Mesenchymal stem cell (in vitro differentiated cells and primary cell): ENCODE results near the gene CUTA.
A peak's percentile ranks its signal among the peaks of the same experiment; 100 is the strongest.

Experiments
- DNase-seq: peaks from one replicate; pipeline ENCODE4 v3.0.0-alpha.2; 2013
- H2AFZ ChIP-seq: one replicate; pipeline ENCODE4 v1.6.1; 2013; ENCODE audit warnings: low read depth, mild to moderate bottlenecking, control low read depth, inconsistent platforms, low read length, moderate library complexity
- H2AK5ac ChIP-seq: 2 replicates; pipeline ENCODE4 v1.6.1; 2013; ENCODE audit warnings: low read length, moderate library complexity, mild to moderate bottlenecking, inconsistent platforms; ENCODE audit not compliant: severe bottlenecking
- H2BK120ac ChIP-seq: one replicate; pipeline ENCODE4 v1.6.1; 2013; ENCODE audit warnings: low read depth, mild to moderate bottlenecking, inconsistent platforms, low read length, moderate library complexity
- H2BK12ac ChIP-seq, 2 experiments: one replicate each; pipeline ENCODE4 v1.6.1; 2013; ENCODE audit warnings: inconsistent platforms in 2 of 2, low read length in 2 of 2, mild to moderate bottlenecking in 2 of 2, moderate library complexity in 2 of 2, control low read depth in 1 of 2
- H2BK15ac ChIP-seq: one replicate; pipeline ENCODE4 v1.6.1; 2013; ENCODE audit warnings: mild to moderate bottlenecking, low read depth, inconsistent platforms; ENCODE audit not compliant: poor library complexity, severe bottlenecking
- H2BK5ac ChIP-seq: 2 replicates; pipeline ENCODE4 v1.6.1; 2013; ENCODE audit warnings: low read depth, mild to moderate bottlenecking, low read length, control low read depth, inconsistent platforms; ENCODE audit not compliant: poor library complexity, severe bottlenecking
- H3K14ac ChIP-seq, 2 experiments: one replicate each; pipeline ENCODE4 v1.6.1; 2013; ENCODE audit warnings: inconsistent platforms in 2 of 2, low read length in 2 of 2, control low read depth in 1 of 2, mild to moderate bottlenecking in 1 of 2, moderate library complexity in 1 of 2
- H3K18ac ChIP-seq, 2 experiments: one replicate each; pipeline ENCODE4 v1.6.1; 2013; ENCODE audit warnings: inconsistent platforms in 2 of 2, low read length in 2 of 2, control low read depth in 1 of 2, low read depth in 1 of 2, mild to moderate bottlenecking in 1 of 2
- H3K23ac ChIP-seq, 2 experiments: one replicate each; pipeline ENCODE4 v1.6.1; 2013; ENCODE audit warnings: inconsistent platforms in 2 of 2, low read length in 2 of 2, mild to moderate bottlenecking in 2 of 2, moderate library complexity in 2 of 2, control low read depth in 1 of 2
- H3K27ac ChIP-seq: 2 replicates; pipeline ENCODE4 v1.5.1; 2013; ENCODE audit warnings: mild to moderate bottlenecking, moderate library complexity, low read length, control low read depth, inconsistent platforms; ENCODE audit not compliant: poor library complexity, severe bottlenecking
- H3K27me3 ChIP-seq, 2 experiments: 2 replicates each; pipeline versions ENCODE4 v1.6.1 to v1.7.0; 2013; ENCODE audit warnings: low read length in 2 of 2, mild to moderate bottlenecking in 2 of 2, moderate library complexity in 2 of 2, control low read depth in 1 of 2, inconsistent platforms in 1 of 2; ENCODE audit not compliant: control insufficient read depth in 1 of 2, insufficient read depth in 1 of 2
- H3K36me3 ChIP-seq, 2 experiments: 2 replicates each; pipeline versions ENCODE4 v1.6.1 to v1.7.0; 2013; ENCODE audit warnings: low read length in 2 of 2, control low read depth in 1 of 2, inconsistent platforms in 1 of 2, low read depth in 1 of 2, mild to moderate bottlenecking in 1 of 2; ENCODE audit not compliant: insufficient read depth in 2 of 2, control insufficient read depth in 1 of 2
- H3K4ac ChIP-seq, 2 experiments: one replicate each; pipeline ENCODE4 v1.6.1; 2013; ENCODE audit warnings: inconsistent platforms in 2 of 2, low read length in 2 of 2, mild to moderate bottlenecking in 2 of 2, moderate library complexity in 2 of 2, control low read depth in 1 of 2, low read depth in 1 of 2
- H3K4me1 ChIP-seq: 2 replicates; pipeline ENCODE4 v1.6.1; 2013; ENCODE audit warnings: low read depth, low read length, control low read depth; ENCODE audit not compliant: control insufficient read depth, insufficient read depth
- H3K4me2 ChIP-seq: 2 replicates; pipeline ENCODE4 v1.6.1; 2013; ENCODE audit warnings: low read length, mild to moderate bottlenecking, inconsistent platforms; ENCODE audit not compliant: poor library complexity, severe bottlenecking
- H3K4me3 ChIP-seq, 2 experiments: 2 replicates each; pipeline versions ENCODE4 v1.5.1 to v1.7.0; 2013; ENCODE audit warnings: low read length in 2 of 2, mild to moderate bottlenecking in 2 of 2, control low read depth in 1 of 2, low read depth in 1 of 2; ENCODE audit not compliant: insufficient read depth in 1 of 2
- H3K79me1 ChIP-seq: replicated peaks from 2 replicates; pipeline ENCODE4 v1.6.1; 2013; ENCODE audit warnings: mild to moderate bottlenecking, control low read depth, low read length, inconsistent platforms; ENCODE audit not compliant: poor library complexity, severe bottlenecking
- H3K9ac ChIP-seq: 2 replicates; pipeline ENCODE4 v1.7.0; 2013; ENCODE audit warnings: mild to moderate bottlenecking, low read length, moderate library complexity
- H3K9me3 ChIP-seq: 2 replicates; pipeline ENCODE4 v1.7.0; 2013; ENCODE audit warnings: mild to moderate bottlenecking, low read length; ENCODE audit not compliant: control insufficient read depth
- H4K8ac ChIP-seq: one replicate; pipeline ENCODE4 v1.6.1; 2013; ENCODE audit warnings: inconsistent platforms, mild to moderate bottlenecking, low read length, moderate library complexity
- H4K91ac ChIP-seq: one replicate; pipeline ENCODE4 v1.6.1; 2013; ENCODE audit warnings: mild to moderate bottlenecking, low read length, inconsistent platforms
- WGBS: methylation state at CpG from one replicate; pipeline ENCODE4 v1.1.7; 2013; ENCODE audit warnings: mixed read lengths; 5-methylcytosine and 5-hydroxymethylcytosine counted together

Gene CUTA

GRCh38 chr6:33413241-33414120 is 4.4 kb downstream of the CUTA start:
- H2AFZ ChIP-seq, result no peak overlapping the region
- H3K4ac ChIP-seq, result no peak overlapping the region
- no peaks in the 10 kb centered on the region for H3K27me3 ChIP-seq
- no peak overlapping the region for H2BK120ac ChIP-seq
- H2AK5ac ChIP-seq, result no peak overlapping the region
- peaks cover 43 to 50% of the 10 kb centered on the region in 2 experiments for H3K36me3 ChIP-seq
- no peak overlapping the region for H3K4me2 ChIP-seq
- H3K4me3 ChIP-seq, result no peak overlapping the region
- H3K9ac ChIP-seq, result peak overlapping the region; percentile 91
- H3K79me1 ChIP-seq, result peaks cover 14% of the 10 kb centered on the region
- no peak overlapping the region for H4K91ac ChIP-seq
- no peak overlapping the region for H3K27ac ChIP-seq
- H2BK15ac ChIP-seq, result no peak overlapping the region
- H3K18ac ChIP-seq, result no peak overlapping the region
- H3K23ac ChIP-seq, result no peak overlapping the region
- no peaks in the 10 kb centered on the region for H3K9me3 ChIP-seq
- WGBS, result 94% methylated on average over 14 of the region's 14 CpGs
- H3K4me1 ChIP-seq, result peaks cover 33% of the 10 kb centered on the region
- no peak for DNase-seq
- no peak overlapping the region for H3K14ac ChIP-seq
- no peak overlapping the region for H2BK12ac ChIP-seq
- no peak overlapping the region for H4K8ac ChIP-seq
- H2BK5ac ChIP-seq, result no peak overlapping the region

- no peaks in the 10 kb centered on the region for H3K27me3 ChIP-seq
- H3K18ac ChIP-seq, result no peak overlapping the region
- 95% methylated on average over 7 of the region's 10 CpGs for WGBS
- peaks cover 14% of the 10 kb centered on the region for H3K79me1 ChIP-seq
- H2BK5ac ChIP-seq, result no peak overlapping the region
- no peak overlapping the region for H4K91ac ChIP-seq
- H3K4me2 ChIP-seq, result no peak overlapping the region
- H2BK120ac ChIP-seq, result no peak overlapping the region
- no peak overlapping the region for H2BK15ac ChIP-seq
- peak overlapping the region in 1 of 2 experiments; percentile 86 for H3K4me3 ChIP-seq
- peak overlapping the region in 1 of 2 experiments; percentile 67 for H3K23ac ChIP-seq
- H3K36me3 ChIP-seq, result peaks cover 43 to 50% of the 10 kb centered on the region in 2 experiments
- peak overlapping the region in 1 of 2 experiments; percentile 6 for H2BK12ac ChIP-seq
- H3K14ac ChIP-seq, result no peak overlapping the region
- H2AFZ ChIP-seq, result no peak overlapping the region
- H3K9ac ChIP-seq, result peak overlapping the region; percentile 91
- no peaks in the 10 kb centered on the region for H3K9me3 ChIP-seq
- peaks cover 31% of the 10 kb centered on the region for H3K4me1 ChIP-seq
- DNase-seq, result no peak
- H2AK5ac ChIP-seq, result peak overlapping the region; percentile 54
- H4K8ac ChIP-seq, result no peak overlapping the region
- peak overlapping the region in 1 of 2 experiments; percentile 40 for H3K4ac ChIP-seq
- H3K27ac ChIP-seq, result no peak overlapping the region
Measured at GRCh38 chr6:33412140-33413009, 5.5 kb downstream of the CUTA start.

- no peak overlapping the region for H3K23ac ChIP-seq
- H3K4me3 ChIP-seq, result peak overlapping the region in 1 of 2 experiments; percentile 86
- H3K9me3 ChIP-seq, result no peaks in the 10 kb centered on the region
- peak overlapping the region; percentile 91 for H3K4me2 ChIP-seq
- H3K36me3 ChIP-seq, result peaks cover 44 to 46% of the 10 kb centered on the region in 2 experiments
- DNase-seq, result no peak
- H3K4ac ChIP-seq, result no peak overlapping the region
- peaks cover 30% of the 10 kb centered on the region for H3K4me1 ChIP-seq
- H3K79me1 ChIP-seq, result peaks cover 14% of the 10 kb centered on the region
- H4K91ac ChIP-seq, result no peak overlapping the region
- H3K14ac ChIP-seq, result no peak overlapping the region
- H3K18ac ChIP-seq, result no peak overlapping the region
- H4K8ac ChIP-seq, result no peak overlapping the region
- H2BK15ac ChIP-seq, result peak overlapping the region; percentile 82
- H2AK5ac ChIP-seq, result no peak overlapping the region
- H2AFZ ChIP-seq, result no peak overlapping the region
- no peak overlapping the region for H2BK120ac ChIP-seq
- H3K9ac ChIP-seq, result peak overlapping the region; percentile 91
- H3K27ac ChIP-seq, result peak overlapping the region; percentile 12
- WGBS, result 66% methylated on average over 5 of the region's 6 CpGs
- no peaks in the 10 kb centered on the region for H3K27me3 ChIP-seq
- no peak overlapping the region for H2BK12ac ChIP-seq
- no peak overlapping the region for H2BK5ac ChIP-seq
Measured at GRCh38 chr6:33411632-33412005, 6.3 kb downstream of the CUTA start.
